ENCODE data around the gene AMBRA1.

Gene AMBRA1

GRCh38 chr11:46505741-46506482 lies 87.9 kb downstream of the AMBRA1 start:
- DNase-seq: no peak

- DNase-seq: no peak
Measured at GRCh38 chr11:46504817-46505613, 88.8 kb downstream of the AMBRA1 start.

DNA sequence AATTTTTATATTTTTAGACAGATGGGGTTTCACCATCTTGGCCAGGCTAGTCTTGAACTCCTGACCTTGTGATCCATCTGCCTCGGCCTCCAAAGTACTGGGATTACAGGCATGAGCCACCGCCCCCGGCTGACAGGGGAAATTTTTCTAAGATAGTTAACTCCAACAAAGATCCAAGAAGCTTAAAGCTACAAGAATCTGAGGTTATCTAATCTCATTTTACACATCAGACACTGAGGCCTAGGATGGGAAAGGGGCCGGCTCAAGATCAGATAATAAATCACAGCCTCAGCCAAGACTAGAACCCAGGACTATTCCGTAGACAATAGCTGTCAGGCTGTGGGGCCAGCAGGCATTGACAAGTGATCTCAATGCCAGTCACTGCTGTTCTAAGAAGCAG lies 94.0 kb downstream of the AMBRA1 start:
- no peak for DNase-seq

DNA sequence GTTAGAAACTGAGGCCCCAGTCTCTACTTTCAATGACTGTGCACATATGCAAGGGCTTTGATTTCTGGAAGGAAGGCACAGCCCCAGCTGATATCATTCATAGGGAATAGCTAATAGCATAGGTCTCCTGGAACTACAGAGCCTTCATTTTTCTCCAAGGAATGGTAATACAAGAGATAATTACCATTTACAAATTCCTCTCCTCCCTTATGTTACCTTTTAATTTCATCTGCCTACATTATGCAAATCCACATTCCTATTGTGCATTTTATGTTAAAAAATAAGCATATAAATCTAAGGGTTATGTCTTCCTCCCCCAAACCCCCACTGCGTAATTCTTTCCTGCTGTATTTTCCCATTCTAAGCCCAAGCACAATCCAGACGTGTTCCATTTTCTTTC lies 94.9 kb downstream of the AMBRA1 start:
- no peak for DNase-seq

- no peak for DNase-seq
Measured at GRCh38 chr11:46498179-46498578, 95.6 kb downstream of the AMBRA1 start.

DNA sequence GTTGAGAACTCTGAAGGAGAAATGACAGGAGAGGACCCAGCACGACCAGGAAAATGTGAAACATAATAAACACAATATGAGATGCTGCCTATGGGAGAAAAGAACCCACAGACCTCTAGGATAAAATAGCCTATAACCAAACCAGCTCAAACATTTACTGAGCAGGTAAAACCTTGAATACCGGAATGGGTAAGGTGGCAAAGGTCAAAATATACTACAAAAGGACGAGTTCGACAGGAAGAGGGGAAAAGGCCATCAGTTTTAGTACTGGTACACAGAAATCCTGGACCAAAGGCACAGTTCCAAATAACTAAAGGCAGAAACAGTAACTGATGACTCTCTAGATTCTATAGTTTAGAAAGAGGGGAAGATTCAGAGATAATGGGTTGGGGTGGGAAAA lies 96.3 kb downstream of the AMBRA1 start:
- DNase-seq: no peak

- no peak for DNase-seq
Measured at GRCh38 chr11:46493791-46494190, 100.0 kb downstream of the AMBRA1 start.

GRCh38 chr11:46492532-46492931 lies 101.3 kb downstream of the AMBRA1 start:
- DNase-seq: no peak

DNA sequence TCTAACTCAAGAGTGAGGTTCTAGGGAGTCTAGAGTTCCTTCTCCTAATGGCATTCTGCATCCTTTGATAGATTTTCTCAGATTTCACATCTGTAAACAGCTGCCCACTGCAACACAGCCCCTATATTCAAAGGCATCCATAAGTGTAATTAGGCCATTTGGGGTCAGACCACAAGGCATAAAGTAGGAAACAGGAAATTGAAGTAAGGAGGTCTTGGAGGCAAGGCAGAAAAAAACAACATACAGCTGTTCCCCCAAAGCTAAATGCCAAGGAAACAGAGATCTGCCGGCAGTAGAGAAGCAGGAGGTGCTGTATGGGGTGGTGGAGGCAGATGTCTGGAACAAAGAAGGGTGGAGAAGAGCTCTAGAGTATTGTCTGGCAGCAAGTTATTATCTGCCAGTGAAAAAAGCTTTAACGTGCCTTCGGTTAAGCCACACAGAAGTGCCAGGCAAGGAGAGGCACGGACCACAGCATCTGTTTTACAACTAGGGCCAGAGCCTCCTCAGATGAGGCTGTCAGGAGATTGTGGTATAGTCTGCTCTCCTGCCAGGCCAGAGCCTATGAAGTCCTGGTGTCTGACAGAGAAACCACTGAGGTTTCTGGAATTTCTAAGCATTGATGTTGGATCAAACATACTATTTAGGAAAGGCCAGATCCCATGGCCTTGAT lies 102.0 kb downstream of the AMBRA1 start:
- no peak for DNase-seq

DNA sequence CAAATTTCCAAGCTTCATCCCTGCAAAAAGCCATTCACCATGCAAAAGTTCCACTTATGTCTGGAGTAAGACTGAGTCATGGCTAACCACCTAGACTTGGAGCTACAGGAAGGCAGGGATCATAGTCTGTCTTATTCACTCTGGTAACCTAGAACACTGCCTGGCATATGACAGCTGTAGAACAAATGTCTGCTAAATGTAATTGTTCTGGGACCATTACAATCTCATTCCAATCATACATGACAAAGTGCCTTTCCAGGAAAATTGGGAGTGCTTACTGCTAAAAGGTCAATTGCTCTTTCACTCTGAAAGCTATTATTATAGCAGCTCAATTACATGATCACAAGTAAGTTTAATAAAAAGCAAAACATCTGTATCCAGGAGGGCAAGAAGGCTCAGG lies 103.2 kb downstream of the AMBRA1 start:
- no peak for DNase-seq

- DNase-seq: no peak
Measured at GRCh38 chr11:46489656-46490560, 103.9 kb downstream of the AMBRA1 start.

GRCh38 chr11:46485856-46486443 lies 107.9 kb downstream of the AMBRA1 start:
- DNase-seq: no peak

- DNase-seq: no peak
Measured at GRCh38 chr11:46484101-46484500, 109.7 kb downstream of the AMBRA1 start.

DNA sequence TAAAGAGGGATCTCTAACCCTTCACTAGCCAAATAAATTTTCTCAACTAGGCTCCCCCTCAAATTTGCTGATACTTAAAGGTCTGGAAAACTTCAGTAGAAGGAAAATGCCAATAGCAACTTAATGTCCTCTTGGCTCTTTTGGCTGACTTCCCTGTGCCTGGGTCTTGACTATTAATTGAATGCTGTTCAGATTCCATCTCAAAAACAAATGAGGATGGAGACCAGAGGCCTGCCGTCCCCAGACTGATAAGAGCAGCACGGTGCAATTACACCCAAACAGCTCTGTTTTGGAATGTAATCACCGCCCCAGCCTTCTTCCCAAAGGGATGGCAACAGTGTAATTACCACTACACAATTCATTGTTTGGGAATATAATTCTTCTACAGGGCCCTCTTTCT lies 112.9 kb downstream of the AMBRA1 start:
- no peak for DNase-seq

- no peak for DNase-seq
Measured at GRCh38 chr11:46480166-46480726, 113.6 kb downstream of the AMBRA1 start.

DNA sequence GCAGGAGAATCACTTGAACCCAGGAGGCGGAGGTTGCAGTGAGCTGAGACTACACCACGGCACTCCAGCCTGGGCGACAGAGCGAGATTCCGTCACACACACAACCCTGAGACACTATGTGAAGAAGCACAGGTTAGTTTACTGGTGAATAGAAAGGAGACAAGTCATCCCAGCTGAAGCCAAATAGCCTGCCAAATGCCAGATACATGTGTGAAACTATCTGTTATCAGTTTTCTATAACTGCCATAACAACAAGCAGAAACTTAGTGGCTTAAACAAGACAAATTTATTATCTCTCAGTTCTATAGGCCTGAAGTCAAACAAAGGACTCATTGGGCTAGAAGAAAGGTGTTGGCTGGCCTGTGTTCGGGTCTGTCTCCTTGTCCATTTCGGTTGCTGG lies 114.2 kb downstream of the AMBRA1 start:
- no peak for DNase-seq

GRCh38 chr11:46478196-46478595 lies 115.6 kb downstream of the AMBRA1 start:
- DNase-seq: no peak

- no peak for DNase-seq
Measured at GRCh38 chr11:46477136-46477535, 116.7 kb downstream of the AMBRA1 start.

- DNase-seq: no peak
Measured at GRCh38 chr11:46475926-46476545, 117.8 kb downstream of the AMBRA1 start.

DNA sequence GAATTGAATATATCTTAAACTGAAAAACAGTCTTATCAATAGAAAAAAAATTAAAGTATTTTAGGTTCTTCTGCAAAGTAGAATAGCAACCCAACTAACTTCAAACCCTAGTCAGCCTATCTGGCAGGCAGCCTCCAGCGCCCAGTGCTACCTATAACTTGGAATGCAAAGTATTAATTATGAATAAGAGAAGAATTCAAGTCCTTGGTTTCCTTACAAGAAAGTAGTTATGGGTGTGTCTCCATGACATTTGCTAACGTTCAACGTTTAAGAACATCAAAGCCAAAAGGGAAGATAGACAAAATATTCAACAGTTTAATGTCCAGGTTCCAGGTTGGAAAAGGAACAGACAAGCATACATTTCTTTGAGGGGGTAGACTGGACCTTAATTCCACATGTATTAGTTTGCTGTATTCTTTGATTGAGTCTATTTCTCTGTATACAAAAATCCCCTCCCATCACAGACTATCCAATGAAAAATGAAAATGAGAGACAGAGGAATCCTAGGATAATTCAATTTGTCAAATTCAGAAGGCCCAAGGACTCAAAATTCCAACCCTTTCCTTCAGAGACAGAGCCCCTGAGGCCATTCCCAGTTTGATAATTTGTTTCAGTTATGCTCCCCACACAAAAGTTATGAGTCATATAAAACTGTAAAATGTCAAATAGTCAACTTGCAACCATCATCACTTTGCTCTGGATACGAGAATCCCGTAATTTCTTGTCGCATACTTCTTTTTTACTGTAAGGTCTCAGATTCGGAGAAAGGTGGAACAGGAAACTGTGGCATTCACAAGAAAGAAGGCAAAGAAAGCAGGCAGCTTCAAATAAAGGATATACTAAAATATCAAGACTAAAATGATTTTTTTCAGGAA lies 118.5 kb downstream of the AMBRA1 start:
- DNase-seq: no peak

- no peak for DNase-seq
Measured at GRCh38 chr11:46472662-46472994, 121.2 kb downstream of the AMBRA1 start.
